Panc1 (cell line): ENCODE measurements around the gene POLR3GL. TPM values are rescaled to one million over a fixed set of nuclear protein-coding genes. Genes with fewer than 3 reads are reported as not detected.

Experiments used
- ATAC-seq: fragments of 200-7000 bp; cut with Tn5 transposase; 2 replicates; pipeline ENCODE4 v1.9.1; 2020; ENCODE audit warnings: mild to moderate bottlenecking, moderate library complexity
- BruUV-seq: library from RNA; stranded (reverse); fragments of 400-500 nt; replicated peaks from 2 replicates; lab custom pipeline; 2021; lab: Mats Ljungman, UMichigan
- CTCF ChIA-PET: fragments of 300-600 bp; sonication (Branson Sonifier 250); formaldehyde crosslinking; loops from one replicate; lab custom pipeline; 2022; ENCODE audit warnings: antibody characterized with exemption; lab: Charles Lee
- POLR2A ChIA-PET: fragments of 300-600 bp; sonication (Branson Sonifier 250); formaldehyde crosslinking; loops from one replicate; lab custom pipeline; 2022; ENCODE audit warnings: antibody characterized with exemption; lab: Charles Lee
- DNase-seq: peaks from one replicate; pipeline ENCODE4 v3.0.0-alpha.2; 2010; ENCODE audit warnings: low read depth, low spot score
- H3K27ac ChIP-seq: 2 replicates; pipeline ENCODE4 v1.5.1; 2011; ENCODE audit warnings: mild to moderate bottlenecking, low read length, inconsistent platforms
- H3K27me3 ChIP-seq: fragments of 200-500 bp; sonication (Bioruptor generic); 2 replicates; pipeline ENCODE4 v1.6.0; 2014; ENCODE audit warnings: low read length, inconsistent platforms; ENCODE audit not compliant: control insufficient read depth, insufficient read depth
- H3K36me3 ChIP-seq: fragments of 200-500 bp; sonication (Bioruptor generic); 2 replicates; pipeline ENCODE4 v1.5.1; 2014; ENCODE audit warnings: inconsistent platforms, mild to moderate bottlenecking, low read length, moderate library complexity; ENCODE audit not compliant: control insufficient read depth, insufficient read depth
- H3K4me1 ChIP-seq: 2 replicates; pipeline ENCODE4 v1.5.1; 2011; ENCODE audit warnings: inconsistent platforms, mild to moderate bottlenecking, low read length, moderate library complexity; ENCODE audit not compliant: control insufficient read depth, insufficient read depth
- H3K4me3 ChIP-seq, 2 experiments: 2 replicates each; pipeline ENCODE4 v1.5.1; 2011 to 2012; ENCODE audit warnings: low read depth in 2 of 2, low read length in 2 of 2, mild to moderate bottlenecking in 2 of 2, inconsistent platforms in 1 of 2, moderate library complexity in 1 of 2
- H3K9me3 ChIP-seq: fragments of 200-500 bp; sonication (Bioruptor generic); 2 replicates; pipeline ENCODE4 v1.5.1; 2014; ENCODE audit warnings: low read depth, mild to moderate bottlenecking, inconsistent platforms, low read length, moderate library complexity; ENCODE audit not compliant: control insufficient read depth, insufficient read depth
- POLR2AphosphoS5 ChIP-seq: IDR thresholded peaks from 2 replicates; pipeline ENCODE4 v1.6.1; 2012; ENCODE audit warnings: mild to moderate bottlenecking, low read depth, low read length, moderate library complexity
- SIN3A ChIP-seq: IDR thresholded peaks from 2 replicates; pipeline ENCODE4 v1.6.1; 2012; ENCODE audit warnings: low read depth, mild to moderate bottlenecking, low read length, moderate library complexity, borderline replicate concordance; ENCODE audit not compliant: insufficient read depth
- TCF7L2 ChIP-seq: IDR thresholded peaks from 2 replicates; pipeline ENCODE4 v1.6.1; 2011; ENCODE audit warnings: mild to moderate bottlenecking, low read depth, low read length, inconsistent platforms
- in situ Hi-C: cut with HindIII; loops from 2 replicates; pipeline ENCODE4 v1.10.0; 2016; ENCODE audit warnings: low sequenced_read_pairs, low pct_unique_long_range_greater_than_20kb
- intact Hi-C: fragments of 100-400 bp; cut with micrococcal nuclease; formaldehyde crosslinking; loops from one replicate; pipeline ENCODE4 v1.10.0; 2022; ENCODE audit not compliant: unreplicated experiment
- total RNA-seq: library from RNA; stranded (reverse); gene quantifications from one replicate; pipeline ENCODE4 v1.2.1, GENCODE V29; 2021; ENCODE audit not compliant: unreplicated experiment
- TF ChIP-seq, protein P1 (sequence below): fragments of 450-650 bp; IDR thresholded peaks from 2 replicates; pipeline ENCODE4 v1.5.1; 2017; ENCODE audit warnings: mild to moderate bottlenecking
- TF ChIP-seq, protein P2 (sequence below), 2 experiments: IDR thresholded peaks; 2 replicates each; pipeline ENCODE4 v1.6.1; 2011 to 2012; ENCODE audit warnings: low read depth in 2 of 2, control low read depth in 1 of 2, low read length in 1 of 2, mild to moderate bottlenecking in 1 of 2, moderate library complexity in 1 of 2; ENCODE audit not compliant: insufficient read depth in 1 of 2

The POLR3GL gene
- total RNA-seq, 1 experiment from 2014 or later: 14.9 TPM

DNA sequence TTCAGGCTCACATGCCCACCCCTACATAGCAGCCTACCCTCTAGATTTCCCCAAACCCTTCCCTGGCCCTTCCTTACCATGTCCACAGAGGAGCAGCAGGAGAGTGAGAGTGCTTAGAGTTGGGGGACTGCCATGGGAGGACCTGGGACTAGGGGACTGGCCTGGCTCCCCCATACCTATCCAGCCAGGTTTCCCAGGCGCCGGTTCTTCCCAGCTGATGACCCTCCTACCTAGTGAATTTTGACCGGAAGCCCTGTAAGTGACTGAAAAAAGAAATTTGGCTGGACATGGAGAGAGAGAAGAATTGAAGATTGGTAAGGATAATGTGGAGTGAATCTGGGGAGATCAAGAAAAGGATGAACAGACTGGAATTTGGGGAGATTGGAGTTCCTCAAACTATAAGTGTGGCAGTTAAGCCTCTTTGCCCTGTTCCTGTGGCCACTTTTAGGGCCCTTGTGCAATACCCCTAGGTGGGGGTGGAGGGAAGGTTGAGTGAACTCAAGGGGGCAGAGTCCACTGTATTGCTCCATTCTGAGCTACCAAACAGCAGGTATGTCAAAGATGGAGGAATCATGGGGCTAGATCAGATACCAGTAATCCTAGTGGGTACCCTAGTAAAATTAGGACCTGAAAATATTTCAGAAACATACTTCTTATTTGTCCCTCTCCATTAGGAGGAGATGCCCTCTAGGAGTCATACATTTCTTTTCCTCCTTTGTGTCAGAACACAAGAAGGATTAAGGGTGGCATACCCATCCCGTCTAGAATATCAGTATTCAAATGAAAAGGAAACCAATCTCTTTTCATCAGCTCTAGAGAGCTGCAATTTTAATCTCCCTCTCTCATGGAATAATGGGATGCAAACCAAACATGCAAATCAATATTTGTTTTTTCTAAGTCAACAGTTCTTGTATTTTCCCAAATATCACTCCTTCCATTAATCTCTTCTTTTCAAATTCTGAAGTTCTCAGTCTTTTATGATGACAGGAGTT is 55.9 kb downstream of the POLR3GL start:
- ChIA-PET CTCF (no interaction called here), POLR2A (no interaction called here)
- BruUV-seq: no TSS peak
- Histone ChIP-seq H3K4me1 (no peaks in the 10 kb centered on the region), H3K4me3 (no peak overlapping the region), H3K27me3 (peaks cover 8% of the 10 kb centered on the region; the same call in 1 of the 2 replicates), H3K9me3 (no peaks in the 10 kb centered on the region), H3K27ac (no peak overlapping the region), H3K36me3 (no peaks in the 10 kb centered on the region)
- no peak for ATAC-seq
- intact Hi-C loops (no loop called here), in situ Hi-C loops (no loop called here)
- no peak for DNase-seq
- TF ChIP-seq TCF7L2 (no peak), SIN3A (no peak), POLR2AphosphoS5 (no peak)
- TF ChIP-seq, protein P1, sequence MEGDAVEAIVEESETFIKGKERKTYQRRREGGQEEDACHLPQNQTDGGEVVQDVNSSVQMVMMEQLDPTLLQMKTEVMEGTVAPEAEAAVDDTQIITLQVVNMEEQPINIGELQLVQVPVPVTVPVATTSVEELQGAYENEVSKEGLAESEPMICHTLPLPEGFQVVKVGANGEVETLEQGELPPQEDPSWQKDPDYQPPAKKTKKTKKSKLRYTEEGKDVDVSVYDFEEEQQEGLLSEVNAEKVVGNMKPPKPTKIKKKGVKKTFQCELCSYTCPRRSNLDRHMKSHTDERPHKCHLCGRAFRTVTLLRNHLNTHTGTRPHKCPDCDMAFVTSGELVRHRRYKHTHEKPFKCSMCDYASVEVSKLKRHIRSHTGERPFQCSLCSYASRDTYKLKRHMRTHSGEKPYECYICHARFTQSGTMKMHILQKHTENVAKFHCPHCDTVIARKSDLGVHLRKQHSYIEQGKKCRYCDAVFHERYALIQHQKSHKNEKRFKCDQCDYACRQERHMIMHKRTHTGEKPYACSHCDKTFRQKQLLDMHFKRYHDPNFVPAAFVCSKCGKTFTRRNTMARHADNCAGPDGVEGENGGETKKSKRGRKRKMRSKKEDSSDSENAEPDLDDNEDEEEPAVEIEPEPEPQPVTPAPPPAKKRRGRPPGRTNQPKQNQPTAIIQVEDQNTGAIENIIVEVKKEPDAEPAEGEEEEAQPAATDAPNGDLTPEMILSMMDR: no peak
- TF ChIP-seq, protein P2, sequence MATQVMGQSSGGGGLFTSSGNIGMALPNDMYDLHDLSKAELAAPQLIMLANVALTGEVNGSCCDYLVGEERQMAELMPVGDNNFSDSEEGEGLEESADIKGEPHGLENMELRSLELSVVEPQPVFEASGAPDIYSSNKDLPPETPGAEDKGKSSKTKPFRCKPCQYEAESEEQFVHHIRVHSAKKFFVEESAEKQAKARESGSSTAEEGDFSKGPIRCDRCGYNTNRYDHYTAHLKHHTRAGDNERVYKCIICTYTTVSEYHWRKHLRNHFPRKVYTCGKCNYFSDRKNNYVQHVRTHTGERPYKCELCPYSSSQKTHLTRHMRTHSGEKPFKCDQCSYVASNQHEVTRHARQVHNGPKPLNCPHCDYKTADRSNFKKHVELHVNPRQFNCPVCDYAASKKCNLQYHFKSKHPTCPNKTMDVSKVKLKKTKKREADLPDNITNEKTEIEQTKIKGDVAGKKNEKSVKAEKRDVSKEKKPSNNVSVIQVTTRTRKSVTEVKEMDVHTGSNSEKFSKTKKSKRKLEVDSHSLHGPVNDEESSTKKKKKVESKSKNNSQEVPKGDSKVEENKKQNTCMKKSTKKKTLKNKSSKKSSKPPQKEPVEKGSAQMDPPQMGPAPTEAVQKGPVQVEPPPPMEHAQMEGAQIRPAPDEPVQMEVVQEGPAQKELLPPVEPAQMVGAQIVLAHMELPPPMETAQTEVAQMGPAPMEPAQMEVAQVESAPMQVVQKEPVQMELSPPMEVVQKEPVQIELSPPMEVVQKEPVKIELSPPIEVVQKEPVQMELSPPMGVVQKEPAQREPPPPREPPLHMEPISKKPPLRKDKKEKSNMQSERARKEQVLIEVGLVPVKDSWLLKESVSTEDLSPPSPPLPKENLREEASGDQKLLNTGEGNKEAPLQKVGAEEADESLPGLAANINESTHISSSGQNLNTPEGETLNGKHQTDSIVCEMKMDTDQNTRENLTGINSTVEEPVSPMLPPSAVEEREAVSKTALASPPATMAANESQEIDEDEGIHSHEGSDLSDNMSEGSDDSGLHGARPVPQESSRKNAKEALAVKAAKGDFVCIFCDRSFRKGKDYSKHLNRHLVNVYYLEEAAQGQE (IDR thresholded peaks at IDR 0.05; ENCODE audit: insufficient read depth in 1 of 2, low read depth in 2 of 2, low read length in 1 of 2): no peak

DNA sequence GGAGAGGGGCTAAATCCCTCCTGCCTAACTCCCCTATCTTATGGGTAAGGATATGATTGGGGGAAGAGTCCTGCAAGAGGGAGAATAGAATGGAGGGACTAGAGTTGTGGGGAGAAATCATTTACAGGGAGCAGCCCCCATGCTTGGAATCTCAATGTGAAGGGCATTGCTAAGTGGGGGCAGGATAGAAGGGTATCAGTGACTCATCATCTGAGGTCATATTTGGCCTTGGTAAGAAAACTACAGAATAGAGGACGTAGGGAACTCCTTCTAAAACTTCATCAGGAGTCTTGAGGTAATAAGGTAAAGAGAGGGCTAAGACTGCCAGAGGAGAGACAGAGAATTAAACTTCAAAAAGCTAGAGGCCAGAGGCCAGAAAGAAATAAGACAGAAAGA is 56.6 kb downstream of the POLR3GL start:
- ATAC-seq (no peak), DNase-seq (no peak)
- Histone ChIP-seq H3K27ac (no peak overlapping the region), H3K36me3 (no peaks in the 10 kb centered on the region), H3K4me1 (no peaks in the 10 kb centered on the region), H3K27me3 (peaks cover 8% of the 10 kb centered on the region; the same call in 1 of the 2 replicates), H3K9me3 (no peaks in the 10 kb centered on the region), H3K4me3 (no peak overlapping the region)
- POLR2A ChIA-PET: no interaction called here
- CTCF ChIA-PET: interaction anchor here (0.6 to 1.0 kb wide), 2 partner anchors 11 to 23 kb away, joined by 4 read pairs; no protein-coding TSS in a partner anchor
- no TSS peak for BruUV-seq
- intact Hi-C loops (no loop called here), in situ Hi-C loops (no loop called here)
- TF ChIP-seq TCF7L2 (no peak), SIN3A (no peak), POLR2AphosphoS5 (no peak)
- TF ChIP-seq, protein P2 (IDR thresholded peaks at IDR 0.05; ENCODE audit: insufficient read depth in 1 of 2, low read depth in 2 of 2, low read length in 1 of 2): no peak
- TF ChIP-seq, protein P1: no peak
